ENCODE measurements around the gene PDE7B.

- TF ChIP-seq EP300 (IDR thresholded peaks at IDR 0.05): no peak
- no peak for TF ChIP-seq CTCF (IDR thresholded peaks at IDR 0.05)
- TF ChIP-seq POLR2A (IDR thresholded peaks at IDR 0.05): no peak
Observed at GRCh38 chr6:135877666-135878065, 26.2 kb downstream of the PDE7B start.

Measured in tibial nerve (tissue), 4 donors.